Gastrocnemius medialis (tissue), 4 donors: ENCODE results near the gene RMND5A. TPM values are rescaled to one million over a fixed set of nuclear protein-coding genes. Genes with fewer than 3 reads are reported as not detected.

ENCODE experiments used
- ATAC-seq, 2 donors: fragments of 150-250 bp; one replicate each; pipeline ENCODE4 v1.9.1; 2016
- DNase-seq, 2 donors: peaks; one replicate each; pipeline ENCODE4 v3.0.0-alpha.2; 2019
- H3K27ac ChIP-seq, 4 donors: fragments of 200-600 bp; sonication (generic); 1 replicate in 1 of 4; 2 replicates in 3 of 4; pipeline ENCODE4 v1.5.1; 2016 to 2018; ENCODE audit warnings: mild to moderate bottlenecking in 2 of 4, moderate library complexity in 1 of 4
- H3K27me3 ChIP-seq, 3 donors: fragments of 200-600 bp; sonication (generic) in 2 of 3; 1 replicate in 1 of 3; 2 replicates in 2 of 3; pipeline versions ENCODE4 v1.5.1 to v1.6.0; 2016 to 2019; ENCODE audit warnings: mild to moderate bottlenecking in 1 of 3, moderate library complexity in 1 of 3
- H3K36me3 ChIP-seq, 2 donors: fragments of 200-600 bp; sonication (generic) in 1 of 2; one replicate each; pipeline ENCODE4 v1.5.1; 2017 to 2018
- H3K4me1 ChIP-seq, 2 donors: fragments of 200-600 bp; sonication (generic) in 1 of 2; one replicate each; pipeline ENCODE4 v1.5.1; 2016 to 2017; ENCODE audit warnings: mild to moderate bottlenecking in 2 of 2
- H3K4me3 ChIP-seq, 4 donors: fragments of 200-600 bp; sonication (generic) in 3 of 4; 1 replicate in 1 of 4; 2 replicates in 3 of 4; pipeline ENCODE4 v1.5.1; 2016 to 2019; ENCODE audit warnings: mild to moderate bottlenecking in 2 of 4
- H3K9me3 ChIP-seq, 3 donors: fragments of 200-600 bp; sonication (generic) in 2 of 3; 1 replicate in 1 of 3; 2 replicates in 2 of 3; pipeline ENCODE4 v1.5.1; 2016 to 2019
- POLR2A ChIP-seq, 2 donors: fragments of 450-650 bp; IDR thresholded peaks; one replicate each; pipeline ENCODE4 v1.6.1; 2017; ENCODE audit warnings: antibody characterized with exemption in 2 of 2, mild to moderate bottlenecking in 2 of 2, moderate library complexity in 2 of 2
- in situ Hi-C, 4 donors: fragments of 200-750 bp; cut with MboI; loops; one replicate each; pipeline versions ENCODE4 v1.15.0 to v1.8.0; 2017; ENCODE audit warnings: low sequenced_read_pairs in 4 of 4
- intact Hi-C: fragments of 100-400 bp; cut with DNase I; formaldehyde crosslinking; loops from one replicate; pipeline ENCODE4 v1.15.1; 2023; ENCODE audit warnings: low total_unique reads
- total RNA-seq, 4 donors: library from RNA; depleted of rRNA; stranded (reverse); fragments of >200 nt; gene quantifications; one replicate each; pipeline versions ENCODE4 v1.1.0 to v1.2.3, GENCODE V29; 2016
- TF ChIP-seq, protein P1 (sequence below), 5 experiments: fragments of 450-650 bp in 3 of 5; fragments of 200-600 bp in 2 of 5; sonication (generic) in 2 of 5; IDR thresholded peaks in 4 of 5; conservative IDR thresholded peaks in 1 of 5; 1 replicate in 4 of 5; 2 replicates in 1 of 5; pipeline ENCODE4 v1.5.1; 2016 to 2019; ENCODE audit warnings: antibody characterized with exemption in 5 of 5, mild to moderate bottlenecking in 3 of 5, moderate library complexity in 3 of 5

Gene RMND5A
- total RNA-seq, 4 donors from 2014 or later = 88.9 to 113 (median 102) TPM

DNA sequence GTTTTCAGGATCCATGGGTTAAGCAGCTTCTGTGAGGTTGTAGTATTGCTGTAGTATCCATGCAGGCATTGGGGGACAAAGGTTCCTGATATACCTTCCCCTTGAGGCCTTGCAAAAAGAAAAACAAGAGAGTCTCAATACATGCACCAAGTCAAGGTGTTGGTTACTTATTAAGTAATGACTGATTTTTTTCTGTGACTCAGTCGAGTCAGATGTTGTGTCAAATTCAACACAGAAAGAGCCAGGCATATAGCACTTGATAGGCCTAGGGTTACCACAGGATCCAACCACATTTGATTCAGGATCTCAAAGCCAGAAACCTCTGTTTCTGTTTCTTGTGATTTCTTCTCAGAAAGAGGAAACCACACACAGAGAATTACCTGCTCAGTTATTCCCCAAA is 95.5 kb downstream of the RMND5A start:
- in situ Hi-C loops = no loop called here
- Histone ChIP-seq H3K27ac (no peak overlapping the region), H3K36me3 (no peaks in the 10 kb centered on the region), H3K4me1 (no peaks in the 10 kb centered on the region), H3K4me3 (no peak overlapping the region), H3K27me3 (peaks cover 0 to 15% (median 7%) of the 10 kb centered on the region in 3 donors), H3K9me3 (no peaks in the 10 kb centered on the region)
- no peak for ATAC-seq
- TF ChIP-seq POLR2A (IDR thresholded peaks at IDR 0.05) = no peak
- TF ChIP-seq, protein P1, sequence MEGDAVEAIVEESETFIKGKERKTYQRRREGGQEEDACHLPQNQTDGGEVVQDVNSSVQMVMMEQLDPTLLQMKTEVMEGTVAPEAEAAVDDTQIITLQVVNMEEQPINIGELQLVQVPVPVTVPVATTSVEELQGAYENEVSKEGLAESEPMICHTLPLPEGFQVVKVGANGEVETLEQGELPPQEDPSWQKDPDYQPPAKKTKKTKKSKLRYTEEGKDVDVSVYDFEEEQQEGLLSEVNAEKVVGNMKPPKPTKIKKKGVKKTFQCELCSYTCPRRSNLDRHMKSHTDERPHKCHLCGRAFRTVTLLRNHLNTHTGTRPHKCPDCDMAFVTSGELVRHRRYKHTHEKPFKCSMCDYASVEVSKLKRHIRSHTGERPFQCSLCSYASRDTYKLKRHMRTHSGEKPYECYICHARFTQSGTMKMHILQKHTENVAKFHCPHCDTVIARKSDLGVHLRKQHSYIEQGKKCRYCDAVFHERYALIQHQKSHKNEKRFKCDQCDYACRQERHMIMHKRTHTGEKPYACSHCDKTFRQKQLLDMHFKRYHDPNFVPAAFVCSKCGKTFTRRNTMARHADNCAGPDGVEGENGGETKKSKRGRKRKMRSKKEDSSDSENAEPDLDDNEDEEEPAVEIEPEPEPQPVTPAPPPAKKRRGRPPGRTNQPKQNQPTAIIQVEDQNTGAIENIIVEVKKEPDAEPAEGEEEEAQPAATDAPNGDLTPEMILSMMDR (IDR thresholded peaks at IDR 0.05 in 4 of 5, conservative IDR thresholded peaks at IDR 0.05 in 1 of 5) = no peak
- DNase-seq = no peak
- intact Hi-C loops = no loop called here

DNA sequence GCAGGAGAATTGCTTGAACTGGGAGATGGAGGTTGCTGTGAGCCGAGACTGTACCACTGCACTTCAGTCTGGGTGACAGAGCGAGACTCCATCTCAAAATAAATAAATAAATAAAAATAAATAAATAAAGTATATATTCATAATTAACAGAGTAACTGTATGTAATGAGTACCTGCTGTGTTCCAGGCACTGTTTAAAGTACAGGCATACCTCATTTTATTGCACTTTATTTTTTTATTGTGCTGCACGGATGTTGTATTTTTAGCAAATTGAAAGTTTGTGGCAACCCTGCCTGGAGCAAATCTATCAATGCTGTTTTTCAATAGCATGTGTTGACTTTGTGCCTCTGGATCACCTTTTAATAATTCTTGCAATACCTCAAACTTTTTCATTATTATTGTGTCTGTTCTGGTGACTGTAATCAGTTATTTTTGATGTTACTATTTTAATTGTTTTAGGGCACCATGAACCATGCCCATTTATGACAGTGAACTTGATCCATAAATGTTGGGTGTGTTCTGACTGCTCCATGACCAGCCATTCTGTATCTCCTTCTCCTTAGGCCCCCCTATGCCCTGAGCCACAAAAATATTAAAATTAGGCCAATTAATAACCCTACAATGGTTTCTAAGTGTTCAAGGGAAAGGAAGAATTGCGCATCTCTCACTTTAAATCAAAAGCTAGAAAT is 98.2 kb downstream of the RMND5A start:
- TF ChIP-seq, protein P1 (IDR thresholded peaks at IDR 0.05 in 4 of 5, conservative IDR thresholded peaks at IDR 0.05 in 1 of 5) = no peak
- no peak for TF ChIP-seq POLR2A (IDR thresholded peaks at IDR 0.05)
- no peak overlapping the region for H3K27ac ChIP-seq
- in situ Hi-C loops = no loop called here
- no peak for ATAC-seq
- no peak for DNase-seq
- H3K27me3 ChIP-seq = no peaks in the 10 kb centered on the region
- H3K4me3 ChIP-seq = no peak overlapping the region
- no peaks in the 10 kb centered on the region for H3K9me3 ChIP-seq
- H3K4me1 ChIP-seq = no peaks in the 10 kb centered on the region
- intact Hi-C loops = no loop called here
- no peaks in the 10 kb centered on the region for H3K36me3 ChIP-seq

DNA sequence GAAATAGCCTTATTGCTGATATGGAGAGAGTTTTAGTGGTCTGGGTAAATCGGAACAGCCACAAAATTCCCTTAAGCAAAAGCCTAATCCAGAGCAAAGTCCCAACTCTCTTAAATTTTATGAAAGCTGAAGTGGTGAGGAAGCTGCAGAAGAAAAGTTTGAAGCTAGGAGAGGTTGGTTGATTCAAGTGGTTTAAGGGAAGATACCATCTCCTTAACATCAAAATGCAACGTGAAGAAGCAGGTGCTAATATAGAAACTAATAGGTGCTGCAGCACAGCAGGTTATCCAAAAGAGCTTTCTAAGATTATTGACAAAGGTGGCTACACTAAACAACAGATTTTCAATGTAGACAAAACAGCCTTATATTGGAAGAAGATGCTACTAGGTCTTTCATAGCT is 98.9 kb downstream of the RMND5A start:
- no peak overlapping the region for H3K27ac ChIP-seq
- in situ Hi-C loops (no loop called here), intact Hi-C loops (no loop called here)
- H3K9me3 ChIP-seq = no peaks in the 10 kb centered on the region
- no peaks in the 10 kb centered on the region for H3K27me3 ChIP-seq
- no peaks in the 10 kb centered on the region for H3K36me3 ChIP-seq
- no peaks in the 10 kb centered on the region for H3K4me1 ChIP-seq
- DNase-seq (no peak), ATAC-seq (no peak)
- no peak overlapping the region for H3K4me3 ChIP-seq
- TF ChIP-seq POLR2A (IDR thresholded peaks at IDR 0.05) = no peak
- TF ChIP-seq, protein P1 (IDR thresholded peaks at IDR 0.05 in 4 of 5, conservative IDR thresholded peaks at IDR 0.05 in 1 of 5) = no peak

DNA sequence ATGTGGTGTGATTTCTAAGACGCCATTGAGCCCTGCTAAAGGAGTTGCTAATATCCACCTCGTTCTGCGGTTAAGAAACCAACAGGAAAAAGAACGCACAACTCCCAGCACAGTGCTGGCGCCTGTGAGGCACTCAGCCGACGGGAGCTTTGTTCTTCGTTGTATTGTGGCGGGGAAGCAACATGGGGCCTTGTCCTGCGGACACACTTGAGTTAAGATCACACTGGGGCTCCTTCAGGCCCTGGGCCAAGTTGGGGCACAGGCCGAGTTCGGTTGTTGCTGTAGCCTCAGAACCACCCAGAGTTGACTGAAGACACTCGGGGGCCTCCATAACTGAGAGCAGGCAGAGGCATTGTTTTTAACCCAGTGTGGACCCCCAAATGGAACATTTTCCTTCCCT is 101.2 kb downstream of the RMND5A start:
- intact Hi-C loops = no loop called here
- H3K27me3 ChIP-seq = no peaks in the 10 kb centered on the region
- in situ Hi-C loops = no loop called here

More for the DNA sequence above, 101.2 kb downstream of the RMND5A start:
- DNase-seq (no peak), ATAC-seq (no peak)
- no peaks in the 10 kb centered on the region for H3K4me1 ChIP-seq
- no peak overlapping the region for H3K4me3 ChIP-seq
- no peak overlapping the region for H3K27ac ChIP-seq
- H3K36me3 ChIP-seq = no peaks in the 10 kb centered on the region
- TF ChIP-seq, protein P1 (IDR thresholded peaks at IDR 0.05 in 4 of 5, conservative IDR thresholded peaks at IDR 0.05 in 1 of 5) = no peak
- TF ChIP-seq POLR2A (IDR thresholded peaks at IDR 0.05) = no peak
- H3K9me3 ChIP-seq = no peaks in the 10 kb centered on the region
